B cell (primary cell): ENCODE results near the gene MAJIN. TPM values are rescaled to one million over a fixed set of nuclear protein-coding genes. Genes with fewer than 3 reads are reported as not detected.

Experiments
- ATAC-seq: fragments of 200-7000 bp; cut with Tn5 transposase; one replicate; pipeline ENCODE4 v1.10.0; 2021; ENCODE audit warnings: low read depth, mild to moderate bottlenecking, moderate number of reproducible peaks, moderate library complexity
- CTCF ChIA-PET: fragments of 350-600 bp; sonication (Branson Sonifier 250); formaldehyde crosslinking; loops from one replicate; lab custom pipeline; 2021; ENCODE audit warnings: antibody characterized with exemption, inconsistent platforms; lab: Charles Lee
- POLR2A ChIA-PET: fragments of 350-600 bp; sonication (Branson Sonifier 250); formaldehyde crosslinking; loops from one replicate; lab custom pipeline; 2021; ENCODE audit warnings: antibody characterized with exemption; lab: Charles Lee
- DNase-seq: peaks from one replicate; pipeline ENCODE4 v3.0.0; 2013
- H2AFZ ChIP-seq: 2 replicates; pipeline ENCODE4 v1.6.1; 2012; ENCODE audit warnings: mild to moderate bottlenecking, low read depth, low read length; ENCODE audit not compliant: insufficient read depth, poor library complexity, severe bottlenecking
- H3K27ac ChIP-seq, 2 donors: 1 replicate in 1 of 2; 2 replicates in 1 of 2; pipeline ENCODE4 v1.5.1; 2012 to 2013; ENCODE audit warnings: low read length in 2 of 2, mild to moderate bottlenecking in 2 of 2, moderate library complexity in 1 of 2
- H3K27me3 ChIP-seq, 4 experiments: fragments of 200-600 bp in 1 of 4; sonication (generic) in 1 of 4; replicated peaks in 1 of 4; 1 replicate in 2 of 4; 2 replicates in 2 of 4; pipeline versions ENCODE4 v1.6.1 to v1.7.0; 2013 to 2016; ENCODE audit warnings: low read length in 3 of 4, mild to moderate bottlenecking in 2 of 4, mixed read lengths in 1 of 4, moderate library complexity in 1 of 4; ENCODE audit not compliant: insufficient read depth in 4 of 4, control insufficient read depth in 3 of 4; ENCODE audit errors: control extremely low read depth in 1 of 4
- H3K36me3 ChIP-seq, 2 experiments: replicated peaks in 1 of 2; 1 replicate in 1 of 2; 2 replicates in 1 of 2; pipeline versions ENCODE4 v1.6.1 to v1.7.1; 2013; ENCODE audit warnings: low read length in 1 of 2; ENCODE audit not compliant: insufficient read depth in 2 of 2, control insufficient read depth in 1 of 2; ENCODE audit errors: control extremely low read depth in 1 of 2, extremely low read depth in 1 of 2
- H3K4me1 ChIP-seq, 2 donors: fragments of 200-600 bp in 1 of 2; sonication (generic) in 1 of 2; 1 replicate in 1 of 2; 2 replicates in 1 of 2; pipeline versions ENCODE4 v1.5.1 to v1.6.1; 2013 to 2017; ENCODE audit warnings: low read length in 2 of 2; ENCODE audit not compliant: control insufficient read depth in 2 of 2, insufficient read depth in 2 of 2
- H3K4me2 ChIP-seq: replicated peaks from 2 replicates; pipeline ENCODE3; 2012; ENCODE audit warnings: mild to moderate bottlenecking, low read depth, low read length; ENCODE audit not compliant: poor library complexity, severe bottlenecking
- H3K4me3 ChIP-seq, 5 experiments: fragments of 200-600 bp in 1 of 5; sonication (generic) in 1 of 5; 1 replicate in 3 of 5; 2 replicates in 2 of 5; pipeline versions ENCODE4 v1.5.1 to v1.7.0; 2011 to 2016; ENCODE audit warnings: low read length in 4 of 5, mild to moderate bottlenecking in 4 of 5, low read depth in 2 of 5, control low read depth in 1 of 5, moderate library complexity in 1 of 5; ENCODE audit not compliant: insufficient read depth in 1 of 5; ENCODE audit errors: control extremely low read depth in 1 of 5, extremely low read depth in 1 of 5
- H3K79me2 ChIP-seq: fragments of 200-600 bp; sonication (generic); one replicate; pipeline ENCODE4 v1.6.0; 2016; ENCODE audit warnings: low read length; ENCODE audit not compliant: control insufficient read depth, insufficient read depth
- H3K9ac ChIP-seq: fragments of 200-600 bp; sonication (generic); 2 replicates; pipeline ENCODE4 v1.6.1; 2017; ENCODE audit warnings: mild to moderate bottlenecking, low read length, moderate library complexity
- H3K9me3 ChIP-seq, 3 donors: one replicate each; pipeline versions ENCODE4 v1.6.1 to v1.7.1; 2013; ENCODE audit warnings: low read length in 2 of 3; ENCODE audit not compliant: control insufficient read depth in 2 of 3, insufficient read depth in 1 of 3; ENCODE audit errors: control extremely low read depth in 1 of 3
- H4K20me1 ChIP-seq: 2 replicates; pipeline ENCODE4 v1.6.0; 2012; ENCODE audit warnings: mild to moderate bottlenecking, low read length; ENCODE audit not compliant: insufficient read depth, control insufficient read depth, poor library complexity, severe bottlenecking
- H3K27ac Mint-ChIP-seq: one replicate; pipeline ENCODE4 v1.8.0; 2021; ENCODE audit warnings: mixed read lengths
- H3K27me3 Mint-ChIP-seq: one replicate; pipeline ENCODE4 v1.8.0; 2021; ENCODE audit warnings: mixed read lengths
- H3K4me1 Mint-ChIP-seq: one replicate; pipeline ENCODE4 v1.8.0; 2021; ENCODE audit warnings: mixed read lengths
- H3K4me3 Mint-ChIP-seq: one replicate; pipeline ENCODE4 v1.8.0; 2021; ENCODE audit warnings: mixed read lengths
- H3K9me3 Mint-ChIP-seq: one replicate; pipeline ENCODE4 v1.8.0; 2022; ENCODE audit warnings: mixed read lengths; ENCODE audit not compliant: insufficient read depth
- CTCF ChIP-seq: fragments of 200-600 bp; IDR thresholded peaks from one replicate; pipeline ENCODE4 v1.8.0; 2022; ENCODE audit warnings: antibody characterized with exemption, mild to moderate bottlenecking
- EZH2 ChIP-seq: IDR thresholded peaks from 2 replicates; pipeline ENCODE4 v1.6.1; 2012; ENCODE audit warnings: borderline replicate concordance, low read depth, mild to moderate bottlenecking, moderate library complexity, low read length; ENCODE audit not compliant: insufficient read depth, poor library complexity, severe bottlenecking
- whole genome bisulfite sequencing: methylation state at CpG from one replicate; pipeline ENCODE4 v1.1.5; 2013; ENCODE audit warnings: missing lambda C conversion rate; ENCODE audit not compliant: insufficient coverage; 5-methylcytosine and 5-hydroxymethylcytosine counted together
- intact Hi-C: fragments of 100-400 bp; cut with micrococcal nuclease; formaldehyde crosslinking; loops from one replicate; pipeline ENCODE4 v1.10.0; 2022
- polyA plus RNA-seq: library from polyadenylated mRNA; depleted of rRNA; stranded (reverse); fragments of >200 nt; gene quantifications from 2 replicates; pipeline ENCODE4 v1.2.3, GENCODE V29; 2012
- total RNA-seq, 2 donors: library from RNA; stranded (reverse); fragments of 120-200 nt in 1 of 2; gene quantifications; 1 replicate in 1 of 2; 2 replicates in 1 of 2; pipeline versions ENCODE4 v1.2.3 to v1.2.4, GENCODE V29; 2013 to 2022

MAJIN gene
- total and polyA plus RNA-seq, 2 donors (not counting 1 experiment from before 2014, with no cell fraction given) = 0.71 to 2.4 TPM

- Mint-ChIP-seq H3K27ac (no peak overlapping the region), H3K4me1 (no peaks in the 10 kb centered on the region), H3K4me3 (no peak overlapping the region), H3K9me3 (no peaks in the 10 kb centered on the region), H3K27me3 (peaks cover 17% of the 10 kb centered on the region)
- Histone ChIP-seq H3K79me2 (no peaks in the 10 kb centered on the region), H2AFZ (no peak overlapping the region), H3K9me3 (no peaks in the 10 kb centered on the region), H4K20me1 (no peaks in the 10 kb centered on the region), H3K27me3 (peaks cover 0 to 3% (median 0%) of the 10 kb centered on the region in 4 experiments), H3K36me3 (no peaks in the 10 kb centered on the region), H3K4me3 (no peak overlapping the region), H3K4me2 (no peak overlapping the region), H3K9ac (no peak overlapping the region), H3K27ac (no peak overlapping the region), H3K4me1 (peaks cover 0 to 4% of the 10 kb centered on the region in 2 donors)
- ChIA-PET CTCF (interaction anchor here (1.2 kb wide), 1 partner anchor 67 kb away, joined by 3 read pairs; the partner anchor contains the start of gene ARL2), POLR2A (no interaction called here)
- intact Hi-C loops = no loop called here
- TF ChIP-seq CTCF = no peak
- ATAC-seq (no peak), DNase-seq (no peak)
- 78% methylated on average over 5 of the region's 5 CpGs for WGBS
Observed at GRCh38 chr11:64947208-64947814, 24.6 kb downstream of the MAJIN start.

GRCh38 chr11:64936539-64936938 is 35.4 kb downstream of the MAJIN start:
- TF ChIP-seq CTCF (no peak), EZH2 (no peak)
- ChIA-PET POLR2A (interaction anchor here (0.5 kb wide), 1 partner anchor 86 kb away, joined by 5 read pairs; no protein-coding TSS in a partner anchor), CTCF (no interaction called here)
- Histone ChIP-seq H3K79me2 (no peaks in the 10 kb centered on the region), H4K20me1 (no peaks in the 10 kb centered on the region), H3K27me3 (no peaks in the 10 kb centered on the region), H3K4me3 (no peak overlapping the region), H3K9me3 (no peaks in the 10 kb centered on the region), H3K4me1 (no peaks in the 10 kb centered on the region), H3K36me3 (peaks cover 0 to 18% of the 10 kb centered on the region in 2 experiments), H2AFZ (no peak overlapping the region), H3K4me2 (no peak overlapping the region), H3K9ac (no peak overlapping the region), H3K27ac (no peak overlapping the region)
- Mint-ChIP-seq H3K4me1 (no peaks in the 10 kb centered on the region), H3K4me3 (no peak overlapping the region), H3K27ac (no peak overlapping the region), H3K27me3 (no peaks in the 10 kb centered on the region), H3K9me3 (no peaks in the 10 kb centered on the region)
- ATAC-seq (no peak), DNase-seq (no peak)
- intact Hi-C loops = no loop called here
- WGBS = 90% methylated on average over 4 of the region's 4 CpGs
